OCI-LY1 (cell line): ENCODE measurements around the gene TSEN54.

ENCODE experiments used
- H2AFZ ChIP-seq: fragments of 200-600 bp; sonication (generic), shearing (Covaris generic); 2 replicates; pipeline ENCODE4 v1.6.0; 2014; ENCODE audit warnings: antibody characterized with exemption, mild to moderate bottlenecking, low read length
- H3F3A ChIP-seq: fragments of 200-600 bp; sonication (generic), shearing (Covaris generic); 2 replicates; pipeline ENCODE4 v1.6.0; 2014; ENCODE audit warnings: mild to moderate bottlenecking, antibody characterized with exemption, low read length, moderate library complexity; ENCODE audit not compliant: insufficient read depth
- H3K27ac ChIP-seq: fragments of 200-600 bp; sonication (generic); 2 replicates; pipeline ENCODE4 v1.5.1; 2014; ENCODE audit warnings: low read length, mixed run types, mild to moderate bottlenecking, low read depth; ENCODE audit not compliant: poor library complexity, severe bottlenecking
- H3K27me3 ChIP-seq: fragments of 200-600 bp; sonication (generic); 2 replicates; pipeline ENCODE4 v1.6.0; 2014; ENCODE audit warnings: antibody characterized with exemption, mild to moderate bottlenecking, low read length, moderate library complexity; ENCODE audit not compliant: insufficient read depth
- H3K36me3 ChIP-seq: fragments of 200-600 bp; sonication (generic); 2 replicates; pipeline ENCODE4 v1.6.1; 2014; ENCODE audit warnings: mild to moderate bottlenecking, antibody characterized with exemption, low read length, moderate library complexity, mixed read lengths; ENCODE audit not compliant: insufficient read depth
- H3K4me1 ChIP-seq: fragments of 200-600 bp; sonication (generic); 2 replicates; pipeline ENCODE4 v1.5.1; 2014; ENCODE audit warnings: mild to moderate bottlenecking, low read length, moderate library complexity; ENCODE audit not compliant: insufficient read depth, severe bottlenecking
- H3K4me2 ChIP-seq: fragments of 200-600 bp; sonication (generic), shearing (Covaris generic); 2 replicates; pipeline ENCODE4 v1.6.1; 2014; ENCODE audit warnings: low read length
- H3K4me3 ChIP-seq: fragments of 200-600 bp; sonication (generic); 2 replicates; pipeline ENCODE4 v1.5.1; 2014; ENCODE audit warnings: low read length, low read depth, mild to moderate bottlenecking, mixed read lengths; ENCODE audit not compliant: poor library complexity, severe bottlenecking
- H3K79me2 ChIP-seq: fragments of 200-600 bp; shearing (Covaris generic); 2 replicates; pipeline ENCODE4 v1.6.1; 2016; ENCODE audit warnings: mixed run types, low read length, mixed read lengths; ENCODE audit not compliant: insufficient read depth
- H3K9ac ChIP-seq: fragments of 200-600 bp; sonication (generic), shearing (Covaris generic); 2 replicates; pipeline ENCODE4 v1.6.1; 2014; ENCODE audit warnings: mild to moderate bottlenecking, low read length, mixed read lengths
- H3K9me2 ChIP-seq: fragments of 200-600 bp; sonication (generic), shearing (Covaris generic); 2 replicates; pipeline ENCODE4 v1.6.1; 2014; ENCODE audit warnings: low read depth, mild to moderate bottlenecking, low read length, mixed read lengths
- H3K9me3 ChIP-seq: fragments of 200-600 bp; shearing (Covaris generic); 2 replicates; pipeline ENCODE4 v1.6.1; 2014; ENCODE audit warnings: low read length, mixed read lengths
- H4K20me1 ChIP-seq: fragments of 200-600 bp; sonication (generic), shearing (Covaris generic); 2 replicates; pipeline ENCODE4 v1.6.0; 2016; ENCODE audit warnings: mild to moderate bottlenecking, low read length; ENCODE audit not compliant: insufficient read depth
- EZH2 ChIP-seq: fragments of 200-600 bp; sonication (generic), shearing (Covaris generic); IDR thresholded peaks from 2 replicates; pipeline ENCODE4 v1.8.0; 2017; ENCODE audit warnings: borderline replicate concordance, mixed run types, mild to moderate bottlenecking, antibody characterized with exemption, low read length, moderate library complexity, mixed read lengths
- TF ChIP-seq, protein P1 (sequence below): fragments of 200-600 bp; sonication (generic), shearing (Covaris generic); IDR thresholded peaks from 2 replicates; pipeline ENCODE4 v1.5.1; 2017; ENCODE audit warnings: mild to moderate bottlenecking, antibody characterized with exemption, low read length, moderate library complexity, mixed read lengths

Gene TSEN54

DNA sequence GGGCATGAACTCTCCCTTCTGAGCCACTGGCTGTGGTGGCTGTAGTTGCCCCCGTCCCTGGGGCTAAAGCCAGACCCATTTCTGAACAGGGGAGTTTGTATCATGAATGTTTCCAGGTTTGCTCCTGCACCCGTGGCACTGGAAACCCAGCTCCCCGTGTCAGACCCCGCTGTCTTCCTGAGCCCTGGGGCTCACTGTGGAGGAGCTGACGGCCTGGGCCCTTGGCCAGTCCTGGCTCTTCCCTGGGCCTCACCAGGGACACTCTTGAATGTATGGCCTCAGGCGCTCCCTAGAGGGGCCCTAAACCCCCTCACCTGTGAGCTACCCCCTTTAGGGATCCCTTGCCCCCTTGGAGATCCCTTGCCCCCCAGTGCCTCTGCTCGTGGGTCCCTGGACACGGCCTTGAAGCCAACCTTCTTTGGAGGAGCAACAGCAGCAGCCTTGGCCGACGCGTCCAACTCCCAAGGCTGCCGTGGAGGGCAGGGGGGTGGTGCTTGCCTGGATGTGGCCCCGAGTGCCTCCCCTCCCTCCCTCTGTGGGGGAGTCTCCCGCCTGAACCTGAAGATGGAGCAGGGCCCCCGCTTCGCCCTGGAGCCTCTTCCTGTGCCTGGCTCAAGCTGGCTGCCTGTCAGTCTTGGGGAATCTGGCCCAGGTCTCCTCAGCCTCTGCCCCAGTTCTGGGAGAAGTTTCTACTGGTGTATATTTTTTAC, 16.9 kb upstream of the TSEN54 start:
- H4K20me1 ChIP-seq: no peaks in the 10 kb centered on the region
- H3K4me2 ChIP-seq: no peak overlapping the region
- no peaks in the 10 kb centered on the region for H3F3A ChIP-seq
- no peaks in the 10 kb centered on the region for H3K79me2 ChIP-seq
- H3K27me3 ChIP-seq: peaks cover 5% of the 10 kb centered on the region
- no peaks in the 10 kb centered on the region for H3K4me1 ChIP-seq
- H3K9ac ChIP-seq: no peak overlapping the region
- no peak overlapping the region for H2AFZ ChIP-seq
- H3K9me2 ChIP-seq: no peaks in the 10 kb centered on the region
- peaks cover 22% of the 10 kb centered on the region for H3K36me3 ChIP-seq
- no peak overlapping the region for H3K4me3 ChIP-seq
- no peaks in the 10 kb centered on the region for H3K9me3 ChIP-seq
- H3K27ac ChIP-seq: no peak overlapping the region
- TF ChIP-seq, protein P1, sequence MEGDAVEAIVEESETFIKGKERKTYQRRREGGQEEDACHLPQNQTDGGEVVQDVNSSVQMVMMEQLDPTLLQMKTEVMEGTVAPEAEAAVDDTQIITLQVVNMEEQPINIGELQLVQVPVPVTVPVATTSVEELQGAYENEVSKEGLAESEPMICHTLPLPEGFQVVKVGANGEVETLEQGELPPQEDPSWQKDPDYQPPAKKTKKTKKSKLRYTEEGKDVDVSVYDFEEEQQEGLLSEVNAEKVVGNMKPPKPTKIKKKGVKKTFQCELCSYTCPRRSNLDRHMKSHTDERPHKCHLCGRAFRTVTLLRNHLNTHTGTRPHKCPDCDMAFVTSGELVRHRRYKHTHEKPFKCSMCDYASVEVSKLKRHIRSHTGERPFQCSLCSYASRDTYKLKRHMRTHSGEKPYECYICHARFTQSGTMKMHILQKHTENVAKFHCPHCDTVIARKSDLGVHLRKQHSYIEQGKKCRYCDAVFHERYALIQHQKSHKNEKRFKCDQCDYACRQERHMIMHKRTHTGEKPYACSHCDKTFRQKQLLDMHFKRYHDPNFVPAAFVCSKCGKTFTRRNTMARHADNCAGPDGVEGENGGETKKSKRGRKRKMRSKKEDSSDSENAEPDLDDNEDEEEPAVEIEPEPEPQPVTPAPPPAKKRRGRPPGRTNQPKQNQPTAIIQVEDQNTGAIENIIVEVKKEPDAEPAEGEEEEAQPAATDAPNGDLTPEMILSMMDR: no peak

DNA sequence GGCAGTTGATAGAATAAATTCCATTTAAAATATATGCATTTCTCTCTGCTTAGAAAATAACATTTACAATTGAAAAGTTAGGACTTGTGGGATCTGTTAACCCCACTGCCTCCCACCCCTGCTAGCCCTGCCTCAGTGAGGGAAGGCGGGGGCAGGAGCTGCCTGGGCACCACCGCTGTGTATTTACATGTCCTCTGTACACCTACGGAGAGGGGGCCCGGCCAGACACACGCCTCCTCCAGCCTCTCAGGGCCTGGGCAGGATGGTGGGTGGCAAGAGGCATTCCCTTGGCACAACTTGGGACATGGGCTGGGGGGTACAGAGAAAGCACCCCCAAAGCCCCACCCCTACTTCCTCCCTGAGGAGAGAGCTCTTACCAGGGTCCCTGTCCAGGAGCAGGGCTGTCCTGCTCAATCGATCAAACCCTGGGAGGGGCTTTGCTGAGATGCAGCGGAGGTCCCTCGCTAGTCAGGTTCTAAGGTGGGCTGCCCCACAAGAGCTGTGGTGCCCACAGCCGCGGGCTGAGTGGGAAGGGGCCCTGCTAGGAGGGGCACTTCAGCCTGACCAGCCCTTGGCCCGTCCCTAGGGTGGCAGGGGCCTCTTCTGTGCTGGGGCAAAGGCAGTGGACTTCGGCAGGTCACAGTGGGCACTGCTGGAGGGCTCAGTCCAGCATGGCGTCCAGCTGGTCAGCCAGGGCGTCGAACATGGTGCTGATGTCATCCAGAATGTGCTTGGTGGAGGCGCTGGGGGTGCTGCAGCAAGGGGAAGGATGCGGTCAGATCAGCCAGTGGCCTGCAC, 15.7 kb upstream of the TSEN54 start:
- Histone ChIP-seq H3K27ac (no peak overlapping the region), H3K4me3 (no peak overlapping the region), H4K20me1 (no peaks in the 10 kb centered on the region), H3F3A (no peaks in the 10 kb centered on the region), H3K27me3 (peaks cover 9% of the 10 kb centered on the region), H3K9me2 (no peaks in the 10 kb centered on the region), H3K36me3 (peaks cover 22% of the 10 kb centered on the region), H3K4me1 (no peaks in the 10 kb centered on the region), H3K9me3 (no peaks in the 10 kb centered on the region), H3K4me2 (no peak overlapping the region), H3K9ac (no peak overlapping the region), H2AFZ (no peak overlapping the region), H3K79me2 (no peaks in the 10 kb centered on the region)
- no peak for TF ChIP-seq EZH2
- TF ChIP-seq, protein P1: no peak

DNA sequence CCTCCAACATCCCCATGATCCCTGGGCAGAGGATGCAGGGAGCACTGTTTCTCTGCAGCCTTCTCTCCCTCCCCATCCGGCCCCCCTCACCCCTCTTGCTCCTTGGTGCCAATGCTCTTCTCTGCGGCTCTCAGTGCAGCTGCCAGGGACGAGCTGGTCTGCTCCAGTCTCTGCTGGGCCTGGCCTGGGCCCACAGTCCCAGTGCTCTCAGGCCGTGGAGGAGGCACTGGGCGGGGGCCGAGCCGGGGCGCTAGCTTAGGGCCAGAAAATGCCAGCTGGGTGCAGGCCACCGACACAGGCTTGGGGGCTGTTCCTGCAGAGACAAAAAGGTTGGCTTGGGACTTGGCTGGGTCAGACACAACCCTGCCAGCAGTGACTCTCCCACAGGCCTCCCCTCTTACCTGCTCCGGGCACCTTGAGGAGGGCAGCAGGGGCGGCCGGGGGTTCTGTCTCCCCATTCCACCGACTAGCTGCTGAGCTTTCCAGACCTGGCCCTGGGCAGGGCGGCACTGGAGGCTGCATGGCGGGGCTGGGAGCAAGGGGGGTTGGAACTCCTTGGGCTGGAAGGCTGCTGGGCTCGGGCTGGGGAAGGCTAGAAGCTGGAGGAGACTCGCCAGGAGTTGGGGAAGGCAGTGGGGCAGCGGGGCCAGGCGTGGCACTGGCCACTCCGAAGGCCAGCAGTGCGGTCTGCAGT, 14.8 kb upstream of the TSEN54 start:
- H3K9me3 ChIP-seq: no peaks in the 10 kb centered on the region
- no peak overlapping the region for H3K9ac ChIP-seq
- H3F3A ChIP-seq: no peaks in the 10 kb centered on the region
- H4K20me1 ChIP-seq: no peaks in the 10 kb centered on the region
- peaks cover 9% of the 10 kb centered on the region for H3K27me3 ChIP-seq
- no peak overlapping the region for H3K4me3 ChIP-seq
- H3K27ac ChIP-seq: no peak overlapping the region
- H2AFZ ChIP-seq: no peak overlapping the region
- H3K36me3 ChIP-seq: peaks cover 15% of the 10 kb centered on the region
- TF ChIP-seq, protein P1: no peak
- TF ChIP-seq EZH2: no peak
- no peak overlapping the region for H3K4me2 ChIP-seq
- H3K9me2 ChIP-seq: no peaks in the 10 kb centered on the region
- H3K4me1 ChIP-seq: no peaks in the 10 kb centered on the region
- H3K79me2 ChIP-seq: no peaks in the 10 kb centered on the region
